ENCODE results near the gene ANKUB1. TPM values are rescaled to one million over a fixed set of nuclear protein-coding genes. Genes with fewer than 3 reads are reported as not detected.

The ANKUB1 gene
- total and polyA plus RNA-seq, 5 experiments from 2014 or later, result not detected

- Mint-ChIP-seq H3K27me3 (no peaks in the 10 kb centered on the region), H3K9me3 (no peaks in the 10 kb centered on the region), H3K4me1 (peaks cover 7 to 30% (median 11%) of the 10 kb centered on the region in 4 donors), H3K27ac (peak overlapping the region in 2 of 10 donors; percentile 11 to 20), H3K36me3 (peaks cover 14 to 80% (median 26%) of the 10 kb centered on the region in 3 donors), H3K4me3 (no peak overlapping the region)
- ATAC-seq, result no peak
- DNase-seq, result no peak
- POLR2A ChIA-PET, result no interaction called here
Observed at GRCh38 chr3:149744151-149744550, 48.2 kb downstream of the ANKUB1 start.

- H3K4me3 Mint-ChIP-seq, result no peak overlapping the region
- peaks cover 4 to 50% (median 9%) of the 10 kb centered on the region in 3 donors for H3K36me3 Mint-ChIP-seq
Observed at GRCh38 chr3:149739396-149739795, 53.0 kb downstream of the ANKUB1 start.

GRCh38 chr3:149738876-149739275 is 53.5 kb downstream of the ANKUB1 start:
- Mint-ChIP-seq H3K27ac (no peak overlapping the region), H3K4me1 (peaks cover 0 to 2% (median 0%) of the 10 kb centered on the region in 4 donors)

More at GRCh38 chr3:149739396-149739795, 53.0 kb downstream of the ANKUB1 start:
- no peaks in the 10 kb centered on the region for H3K9me3 Mint-ChIP-seq
- H3K27me3 Mint-ChIP-seq, result no peaks in the 10 kb centered on the region
- H3K27ac Mint-ChIP-seq, result no peak overlapping the region
- DNase-seq (no peak), ATAC-seq (no peak)
- POLR2A ChIA-PET, result no interaction called here
- peaks cover 0 to 2% (median under 1%) of the 10 kb centered on the region in 4 donors for H3K4me1 Mint-ChIP-seq

GRCh38 chr3:149736953-149737205 is 55.5 kb downstream of the ANKUB1 start:
- DNase-seq (no peak), ATAC-seq (no peak)
- H3K36me3 Mint-ChIP-seq, result peaks cover 4 to 33% (median 9%) of the 10 kb centered on the region in 3 donors
- H3K9me3 Mint-ChIP-seq, result no peaks in the 10 kb centered on the region
- no peaks in the 10 kb centered on the region for H3K27me3 Mint-ChIP-seq
- POLR2A ChIA-PET, result no interaction called here
- H3K4me3 Mint-ChIP-seq, result no peak overlapping the region
- peaks cover 0 to 2% (median 0%) of the 10 kb centered on the region in 4 donors for H3K4me1 Mint-ChIP-seq
- H3K27ac Mint-ChIP-seq, result no peak overlapping the region

More at GRCh38 chr3:149738876-149739275, 53.5 kb downstream of the ANKUB1 start:
- POLR2A ChIA-PET, result no interaction called here
- Mint-ChIP-seq H3K9me3 (no peaks in the 10 kb centered on the region), H3K36me3 (peaks cover 4 to 45% (median 9%) of the 10 kb centered on the region in 3 donors), H3K27me3 (no peaks in the 10 kb centered on the region), H3K4me3 (no peak overlapping the region)
- no peak for ATAC-seq
- DNase-seq, result no peak

GRCh38 chr3:149736175-149736952 is 56.0 kb downstream of the ANKUB1 start:
- DNase-seq (no peak), ATAC-seq (no peak)
- Mint-ChIP-seq H3K4me1 (peaks cover 0 to 2% (median 0%) of the 10 kb centered on the region in 4 donors), H3K4me3 (no peak overlapping the region), H3K36me3 (peaks cover 1 to 28% (median 9%) of the 10 kb centered on the region in 3 donors), H3K27me3 (no peaks in the 10 kb centered on the region), H3K9me3 (no peaks in the 10 kb centered on the region), H3K27ac (no peak overlapping the region)
- POLR2A ChIA-PET, result no interaction called here

GRCh38 chr3:149732234-149732633 is 60.1 kb downstream of the ANKUB1 start:
- H3K36me3 Mint-ChIP-seq, result peaks cover 0 to 5% (median 0%) of the 10 kb centered on the region in 3 donors
- H3K4me1 Mint-ChIP-seq, result no peaks in the 10 kb centered on the region
- H3K9me3 Mint-ChIP-seq, result no peaks in the 10 kb centered on the region
- H3K27ac Mint-ChIP-seq, result no peak overlapping the region
- DNase-seq, result no peak
- no peak overlapping the region for H3K4me3 Mint-ChIP-seq
- H3K27me3 Mint-ChIP-seq, result no peaks in the 10 kb centered on the region
- ATAC-seq, result no peak
- POLR2A ChIA-PET, result no interaction called here

- peaks cover 0 to 2% (median 1%) of the 10 kb centered on the region in 5 donors for H3K27me3 Mint-ChIP-seq
- no peak overlapping the region for H3K4me3 Mint-ChIP-seq
- peaks cover 0 to 12% (median 2%) of the 10 kb centered on the region in 9 donors for H3K9me3 Mint-ChIP-seq
- H3K36me3 Mint-ChIP-seq, result peaks cover 0 to 14% (median 6%) of the 10 kb centered on the region in 3 donors
- POLR2A ChIA-PET, result no interaction called here
- no peak overlapping the region for H3K27ac Mint-ChIP-seq
- H3K4me1 Mint-ChIP-seq, result no peaks in the 10 kb centered on the region
- no peak for ATAC-seq
- no peak for DNase-seq
Observed at GRCh38 chr3:149727656-149728055, 64.7 kb downstream of the ANKUB1 start.

- DNase-seq (no peak), ATAC-seq (no peak)
- Mint-ChIP-seq H3K36me3 (peaks cover 0 to 16% (median 9%) of the 10 kb centered on the region in 3 donors), H3K4me3 (no peak overlapping the region), H3K27me3 (peaks cover 0 to 2% (median 1%) of the 10 kb centered on the region in 5 donors), H3K9me3 (peaks cover 2 to 20% (median 8%) of the 10 kb centered on the region in 9 donors), H3K27ac (no peak overlapping the region), H3K4me1 (no peaks in the 10 kb centered on the region)
- POLR2A ChIA-PET, result no interaction called here
Observed at GRCh38 chr3:149726716-149727407, 65.5 kb downstream of the ANKUB1 start.

- POLR2A ChIA-PET, result no interaction called here
- peaks cover 11 to 35% (median 17%) of the 10 kb centered on the region in 9 donors for H3K9me3 Mint-ChIP-seq
- no peaks in the 10 kb centered on the region for H3K4me1 Mint-ChIP-seq
- DNase-seq (no peak), ATAC-seq (no peak)
- peaks cover 0 to 2% (median 1%) of the 10 kb centered on the region in 5 donors for H3K27me3 Mint-ChIP-seq
- no peak overlapping the region for H3K4me3 Mint-ChIP-seq
- peaks cover 0 to 20% (median 17%) of the 10 kb centered on the region in 3 donors for H3K36me3 Mint-ChIP-seq
- H3K27ac Mint-ChIP-seq, result no peak overlapping the region
Observed at GRCh38 chr3:149723781-149724180, 68.6 kb downstream of the ANKUB1 start.

GRCh38 chr3:149720918-149721317 is 71.4 kb downstream of the ANKUB1 start:
- Mint-ChIP-seq H3K36me3 (peaks cover 0 to 20% (median 17%) of the 10 kb centered on the region in 3 donors), H3K27me3 (peaks cover 0 to 2% (median 0%) of the 10 kb centered on the region in 5 donors), H3K4me1 (no peaks in the 10 kb centered on the region), H3K9me3 (peaks cover 11 to 35% (median 17%) of the 10 kb centered on the region in 9 donors), H3K27ac (no peak overlapping the region), H3K4me3 (no peak overlapping the region)
- DNase-seq (no peak), ATAC-seq (no peak)
- POLR2A ChIA-PET, result no interaction called here

- peaks cover 4 to 22% (median 13%) of the 10 kb centered on the region in 9 donors for H3K9me3 Mint-ChIP-seq
- H3K36me3 Mint-ChIP-seq, result peaks cover 0 to 10% (median 5%) of the 10 kb centered on the region in 3 donors
- POLR2A ChIA-PET, result no interaction called here
- no peaks in the 10 kb centered on the region for H3K4me1 Mint-ChIP-seq
- ATAC-seq (no peak), DNase-seq (peak in 4 of 10 donors; percentile 5 to 10 (median 7))
- no peak overlapping the region for H3K4me3 Mint-ChIP-seq
- H3K27ac Mint-ChIP-seq, result no peak overlapping the region
- H3K27me3 Mint-ChIP-seq, result no peaks in the 10 kb centered on the region
Observed at GRCh38 chr3:149717391-149718056, 74.8 kb downstream of the ANKUB1 start.

- Mint-ChIP-seq H3K4me1 (no peaks in the 10 kb centered on the region), H3K27me3 (no peaks in the 10 kb centered on the region), H3K4me3 (no peak overlapping the region), H3K27ac (no peak overlapping the region), H3K9me3 (peaks cover 0 to 20% (median 12%) of the 10 kb centered on the region in 9 donors), H3K36me3 (peaks cover 0 to 7% (median 4%) of the 10 kb centered on the region in 3 donors)
- POLR2A ChIA-PET, result no interaction called here
- no peak for ATAC-seq
- DNase-seq, result no peak
Observed at GRCh38 chr3:149716984-149717383, 75.4 kb downstream of the ANKUB1 start.

- Mint-ChIP-seq H3K27me3 (no peaks in the 10 kb centered on the region), H3K4me1 (no peaks in the 10 kb centered on the region), H3K4me3 (no peak overlapping the region), H3K36me3 (no peaks in the 10 kb centered on the region), H3K9me3 (peaks cover 0 to 4% (median 0%) of the 10 kb centered on the region in 9 donors), H3K27ac (no peak overlapping the region)
- DNase-seq (no peak), ATAC-seq (no peak)
- POLR2A ChIA-PET, result no interaction called here
Observed at GRCh38 chr3:149715247-149715646, 77.1 kb downstream of the ANKUB1 start.

All from naive thymus-derived CD8-positive, alpha-beta T cell (primary cell).